T follicular helper cell (primary cell): ENCODE results near the gene SCN3B.
"Not testable (repeated sequence)": the region's sequence is repeated elsewhere in the genome, so short reads cannot be mapped to it uniquely, and the experiment has no call there.

Source experiments
- DNase-seq: peaks from one replicate; pipeline ENCODE4 v3.0.0-alpha.2; 2020; ENCODE audit warnings: low read depth
- total RNA-seq, 2 experiments: gene quantifications; one replicate each; lab custom pipeline; 2026; lab: John Stamatoyannopoulos, UW

The SCN3B gene
- total RNA-seq = 0 reads per million in 2 experiments

- no peak for DNase-seq
Measured at GRCh38 chr11:123654566-123655081, at the start of gene SCN3B. SCN3B (minus strand) TSS chr11:123654624; CDS start chr11:123653801, 823 bp downstream.

- no peak for DNase-seq
Measured at GRCh38 chr11:123702696-123703095, 48.3 kb upstream of the SCN3B start.

- DNase-seq = no peak
Measured at GRCh38 chr11:123702139-123702538, 47.7 kb upstream of the SCN3B start.

- DNase-seq = no peak
Measured at GRCh38 chr11:123700772-123701171, 46.3 kb upstream of the SCN3B start.

GRCh38 chr11:123698546-123699127, 44.2 kb upstream of the SCN3B start:
- DNase-seq = no peak

GRCh38 chr11:123696183-123696582, 41.8 kb upstream of the SCN3B start:
- no peak for DNase-seq

GRCh38 chr11:123695231-123695630, 40.8 kb upstream of the SCN3B start:
- DNase-seq = no peak

- no peak for DNase-seq
Measured at GRCh38 chr11:123694551-123694950, 40.1 kb upstream of the SCN3B start.

- DNase-seq = no peak
Measured at GRCh38 chr11:123692961-123693360, 38.5 kb upstream of the SCN3B start.

- DNase-seq = no peak
Measured at GRCh38 chr11:123690485-123690884, 36.1 kb upstream of the SCN3B start.

- no peak for DNase-seq
Measured at GRCh38 chr11:123684601-123685000, 30.2 kb upstream of the SCN3B start.

- no peak for DNase-seq
Measured at GRCh38 chr11:123683428-123684170, 29.2 kb upstream of the SCN3B start.

GRCh38 chr11:123682696-123683410, 28.4 kb upstream of the SCN3B start:
- DNase-seq = no peak

GRCh38 chr11:123681030-123681429, 26.6 kb upstream of the SCN3B start:
- DNase-seq = peak; percentile 18

GRCh38 chr11:123678246-123678645, 23.8 kb upstream of the SCN3B start:
- no peak for DNase-seq

- no peak for DNase-seq
Measured at GRCh38 chr11:123677510-123677909, 23.1 kb upstream of the SCN3B start.

GRCh38 chr11:123674297-123674696, 19.9 kb upstream of the SCN3B start:
- no peak for DNase-seq

GRCh38 chr11:123672568-123672967, 18.1 kb upstream of the SCN3B start:
- DNase-seq = no peak

GRCh38 chr11:123671534-123671933, 17.1 kb upstream of the SCN3B start:
- no peak for DNase-seq

GRCh38 chr11:123670081-123670480, 15.7 kb upstream of the SCN3B start:
- no peak for DNase-seq

- no peak for DNase-seq
Measured at GRCh38 chr11:123665306-123665705, 10.9 kb upstream of the SCN3B start.

- DNase-seq = not testable (repeated sequence)
Measured at GRCh38 chr11:123659965-123660364, 5.5 kb upstream of the SCN3B start.

GRCh38 chr11:123659311-123659710, 4.9 kb upstream of the SCN3B start:
- no peak for DNase-seq
